A673 (cell line): ENCODE measurements around the gene TP53I13. TPM values are rescaled to one million over a fixed set of nuclear protein-coding genes. Genes with fewer than 3 reads are reported as not detected.
A peak's percentile ranks its signal among the peaks of the same experiment; 100 is the strongest.

ENCODE experiments used
- BruUV-seq: library from RNA; stranded (reverse); fragments of 400-500 nt; replicated peaks from 2 replicates; lab custom pipeline; 2021; lab: Mats Ljungman, UMichigan
- CTCF ChIA-PET: fragments of 300-600 bp; sonication (Branson Sonifier 250); formaldehyde crosslinking; loops from one replicate; lab custom pipeline; 2022; ENCODE audit warnings: antibody characterized with exemption; lab: Charles Lee
- POLR2A ChIA-PET: fragments of 300-600 bp; sonication (Branson Sonifier 250); formaldehyde crosslinking; loops from one replicate; lab custom pipeline; 2022; ENCODE audit warnings: antibody characterized with exemption; ENCODE audit not compliant: low non-redundant PET; lab: Charles Lee
- DNase-seq: peaks from one replicate; pipeline ENCODE4 v3.0.0-alpha.2; 2015; ENCODE audit warnings: low spot score
- H3K27ac ChIP-seq: fragments of 200-600 bp; sonication (generic); 2 replicates; pipeline ENCODE4 v1.5.1; 2016; ENCODE audit warnings: mixed run types, low read depth, mild to moderate bottlenecking, mixed read lengths, antibody characterized with exemption, low read length; ENCODE audit not compliant: poor library complexity, severe bottlenecking
- H3K27me3 ChIP-seq: fragments of 200-600 bp; sonication (generic); replicated peaks from 2 replicates; pipeline ENCODE4 v1.6.1; 2017; ENCODE audit warnings: mixed run types, low read depth, mild to moderate bottlenecking, mixed read lengths, antibody characterized with exemption, low read length; ENCODE audit not compliant: insufficient read depth, poor library complexity
- H3K36me3 ChIP-seq: fragments of 200-600 bp; sonication (generic); 2 replicates; pipeline ENCODE4 v1.6.1; 2016; ENCODE audit warnings: mixed run types, mild to moderate bottlenecking, mixed read lengths, antibody characterized with exemption, low read length; ENCODE audit not compliant: insufficient read depth, poor library complexity, severe bottlenecking
- H3K4me1 ChIP-seq: fragments of 200-600 bp; sonication (generic); 2 replicates; pipeline ENCODE4 v1.6.1; 2017; ENCODE audit warnings: mixed run types, mild to moderate bottlenecking, mixed read lengths, antibody characterized with exemption, low read length; ENCODE audit not compliant: insufficient read depth, poor library complexity, severe bottlenecking
- H3K4me3 ChIP-seq: fragments of 200-600 bp; sonication (generic); 2 replicates; pipeline ENCODE4 v1.5.1; 2016; ENCODE audit warnings: low read depth, mixed run types, mild to moderate bottlenecking, mixed read lengths, low read length; ENCODE audit not compliant: poor library complexity, severe bottlenecking
- H3K9me3 ChIP-seq: fragments of 200-600 bp; sonication (generic); 2 replicates; pipeline ENCODE4 v1.6.1; 2016; ENCODE audit warnings: mixed run types, low read depth, mild to moderate bottlenecking, mixed read lengths, antibody characterized with exemption, low read length; ENCODE audit not compliant: poor library complexity, severe bottlenecking
- EZH2 ChIP-seq: fragments of 200-600 bp; sonication (generic); IDR thresholded peaks from 2 replicates; pipeline ENCODE4 v1.6.1; 2017; ENCODE audit warnings: borderline replicate concordance, low read depth, mild to moderate bottlenecking, mixed read lengths, antibody characterized with exemption, low read length; ENCODE audit not compliant: poor library complexity, severe bottlenecking
- intact Hi-C: fragments of 100-400 bp; cut with micrococcal nuclease; formaldehyde crosslinking; loops from one replicate; pipeline ENCODE4 v1.10.0; 2022; ENCODE audit not compliant: unreplicated experiment
- total RNA-seq: library from RNA; stranded (reverse); gene quantifications from 2 replicates; pipeline ENCODE4 v1.2.3, GENCODE V29; 2021
- TF ChIP-seq, protein P1 (sequence below): fragments of 300-800, 200-600 bp; sonication (generic); conservative IDR thresholded peaks from 2 replicates; pipeline ENCODE4 v1.5.1; 2017; ENCODE audit warnings: low read depth, mild to moderate bottlenecking, antibody characterized with exemption, low read length, moderate library complexity, mixed read lengths

The TP53I13 gene
- total RNA-seq, 1 experiment from 2014 or later, result 34.6 TPM

DNA sequence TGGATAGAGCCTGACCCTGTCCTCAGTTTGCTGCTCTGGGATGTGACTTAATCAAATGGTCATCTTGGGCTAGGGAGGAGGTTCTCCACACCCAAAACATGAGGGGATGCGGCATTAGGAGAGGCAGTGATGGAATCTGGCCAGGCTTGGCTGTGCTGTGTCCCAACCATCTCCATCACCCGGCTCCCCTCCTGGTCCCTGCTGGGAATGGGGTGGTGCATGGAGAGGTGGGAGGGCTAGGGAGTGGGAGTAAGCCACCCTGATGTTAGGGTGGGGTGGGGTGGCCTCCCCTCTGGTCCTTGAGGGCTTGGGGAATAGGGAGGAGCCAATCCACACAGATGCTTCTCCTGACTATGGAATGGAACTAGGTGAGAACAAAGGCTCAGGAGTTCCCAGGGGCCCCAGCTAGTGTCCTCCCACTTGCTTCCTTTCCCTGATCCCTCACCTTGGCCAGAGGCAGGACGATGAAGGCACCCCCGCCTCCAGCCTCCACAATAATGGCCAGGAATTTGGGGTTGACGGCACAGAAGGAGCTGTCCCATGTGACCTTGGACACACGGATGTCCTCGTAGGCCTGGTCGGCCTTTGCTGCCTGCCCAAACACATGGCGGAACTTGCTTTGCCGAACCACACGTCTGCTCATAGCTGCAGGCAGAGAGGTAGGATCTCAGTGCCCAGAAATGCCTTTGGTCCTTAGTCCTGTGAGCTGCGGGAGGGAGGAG is 52.4 kb downstream of the TP53I13 start:
- H3K4me1 ChIP-seq, result peaks cover 43% of the 10 kb centered on the region
- POLR2A ChIA-PET, result no interaction called here
- H3K9me3 ChIP-seq, result no peaks in the 10 kb centered on the region
- intact Hi-C loops, result loop anchor here (10.0 kb wide), 1 partner anchor 56 kb away; the partner anchor contains the start of genes ABHD15 and TP53I13
- H3K27ac ChIP-seq, result no peak overlapping the region
- BruUV-seq, result no TSS peak
- peak overlapping the region; percentile 76 for H3K4me3 ChIP-seq
- CTCF ChIA-PET, result interaction anchor here (1.0 kb wide), 1 partner anchor 29 kb away, joined by 4 read pairs; no protein-coding TSS in a partner anchor
- no peak for DNase-seq
- H3K36me3 ChIP-seq, result no peaks in the 10 kb centered on the region
- no peaks in the 10 kb centered on the region for H3K27me3 ChIP-seq
- TF ChIP-seq, protein P1, sequence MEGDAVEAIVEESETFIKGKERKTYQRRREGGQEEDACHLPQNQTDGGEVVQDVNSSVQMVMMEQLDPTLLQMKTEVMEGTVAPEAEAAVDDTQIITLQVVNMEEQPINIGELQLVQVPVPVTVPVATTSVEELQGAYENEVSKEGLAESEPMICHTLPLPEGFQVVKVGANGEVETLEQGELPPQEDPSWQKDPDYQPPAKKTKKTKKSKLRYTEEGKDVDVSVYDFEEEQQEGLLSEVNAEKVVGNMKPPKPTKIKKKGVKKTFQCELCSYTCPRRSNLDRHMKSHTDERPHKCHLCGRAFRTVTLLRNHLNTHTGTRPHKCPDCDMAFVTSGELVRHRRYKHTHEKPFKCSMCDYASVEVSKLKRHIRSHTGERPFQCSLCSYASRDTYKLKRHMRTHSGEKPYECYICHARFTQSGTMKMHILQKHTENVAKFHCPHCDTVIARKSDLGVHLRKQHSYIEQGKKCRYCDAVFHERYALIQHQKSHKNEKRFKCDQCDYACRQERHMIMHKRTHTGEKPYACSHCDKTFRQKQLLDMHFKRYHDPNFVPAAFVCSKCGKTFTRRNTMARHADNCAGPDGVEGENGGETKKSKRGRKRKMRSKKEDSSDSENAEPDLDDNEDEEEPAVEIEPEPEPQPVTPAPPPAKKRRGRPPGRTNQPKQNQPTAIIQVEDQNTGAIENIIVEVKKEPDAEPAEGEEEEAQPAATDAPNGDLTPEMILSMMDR, result no peak
- TF ChIP-seq EZH2, result no peak

DNA sequence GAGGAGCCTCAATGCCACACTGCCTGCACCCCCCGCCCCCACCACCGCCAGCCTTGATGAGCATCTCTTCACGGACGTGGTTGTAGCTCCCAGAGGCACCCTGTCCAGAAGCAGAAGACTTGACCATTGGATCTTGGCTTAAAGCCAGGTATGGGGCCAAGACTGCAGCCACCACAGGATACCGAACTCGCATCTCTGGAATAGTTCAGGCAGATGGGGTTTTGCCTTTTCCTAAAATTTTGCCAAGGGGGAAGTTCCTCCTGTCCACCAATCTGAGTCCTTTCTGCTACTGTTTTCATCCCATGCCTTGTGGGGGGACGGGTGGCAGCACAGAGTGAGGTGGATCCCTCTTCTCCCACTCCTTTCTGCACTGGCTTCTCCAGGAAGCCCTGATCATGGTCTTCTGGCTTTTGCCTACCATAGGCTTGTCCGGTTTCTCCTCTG is 53.3 kb downstream of the TP53I13 start:
- ChIA-PET CTCF (interaction anchor here (1.0 kb wide), 1 partner anchor 30 kb away, joined by 4 read pairs; no protein-coding TSS in a partner anchor), POLR2A (no interaction called here)
- TF ChIP-seq EZH2, result no peak
- TF ChIP-seq, protein P1, result no peak
- Histone ChIP-seq H3K36me3 (no peaks in the 10 kb centered on the region), H3K9me3 (no peaks in the 10 kb centered on the region), H3K27me3 (no peaks in the 10 kb centered on the region), H3K4me3 (peak overlapping the region; percentile 76), H3K27ac (no peak overlapping the region), H3K4me1 (peaks cover 38% of the 10 kb centered on the region)
- no TSS peak for BruUV-seq
- no peak for DNase-seq
- intact Hi-C loops, result loop anchor here (10.0 kb wide), 1 partner anchor 57 kb away; the partner anchor contains the start of genes ABHD15 and TP53I13

Other genes with a start within 250 kb of the TP53I13 start
- gene TAOK1, start 178.3 kb upstream of the TP53I13 start, total RNA-seq, result 83.8 and 85.5 TPM in 2 replicates
- gene ABHD15, start 1.7 kb upstream of the TP53I13 start, total RNA-seq, result 5.4 and 8.0 TPM in 2 replicates
- 120 and 125 TPM in 2 replicates for gene GIT1, start 20.9 kb downstream of the TP53I13 start, total RNA-seq
- 81.5 and 98.7 TPM in 2 replicates for gene ANKRD13B, start 24.4 kb downstream of the TP53I13 start, total RNA-seq
- gene CORO6, start 54.2 kb downstream of the TP53I13 start, total RNA-seq, result 19.7 and 28.9 TPM in 2 replicates